ENCODE data around the gene SLPI. TPM values are rescaled to one million over a fixed set of nuclear protein-coding genes. Genes with fewer than 3 reads are reported as not detected.

SLPI gene
- total RNA-seq, 3 donors from 2014 or later (not counting 1 experiment from before 2014, with no cell fraction given) = 0.90 TPM; not detected in 2

GRCh38 chr20:45283551-45284057, 29.2 kb upstream of the SLPI start:
- no peaks in the 10 kb centered on the region for H3K4me1 Mint-ChIP-seq
- peaks cover 25 to 29% of the 10 kb centered on the region in 2 donors for H3K27me3 Mint-ChIP-seq (ENCODE audit: low read depth in 2 of 2)
- H3K36me3 Mint-ChIP-seq = no peaks in the 10 kb centered on the region
- DNase-seq (no peak), ATAC-seq (no peak)
- no peak overlapping the region for H3K27ac ChIP-seq (ENCODE audit: low read length)
- H3K36me3 ChIP-seq (ENCODE audit: control insufficient read depth, insufficient read depth, low read length) = no peaks in the 10 kb centered on the region
- intact Hi-C loops (cut with micrococcal nuclease) = no loop called here
- no peak overlapping the region for H3K4me3 Mint-ChIP-seq
- 57% methylated on average over 4 of the region's 4 CpGs for WGBS (ENCODE audit: insufficient coverage)
- H3K27me3 ChIP-seq (ENCODE audit: control insufficient read depth, insufficient read depth, low read length) = no peaks in the 10 kb centered on the region
- H3K9me3 ChIP-seq (ENCODE audit: control insufficient read depth, insufficient read depth, low read length) = no peaks in the 10 kb centered on the region
- H3K4me1 ChIP-seq (ENCODE audit: control insufficient read depth, insufficient read depth, low read length) = no peaks in the 10 kb centered on the region
- H3K9me3 Mint-ChIP-seq = no peaks in the 10 kb centered on the region
- H3K27ac Mint-ChIP-seq = no peak overlapping the region
- no peak overlapping the region for H3K4me3 ChIP-seq (ENCODE audit: low read length)
- TF ChIP-seq CTCF (IDR thresholded peaks at IDR 0.05) = no peak

- Histone ChIP-seq H3K9me3 (ENCODE audit: control insufficient read depth, insufficient read depth, low read length) (no peaks in the 10 kb centered on the region), H3K4me1 (ENCODE audit: control insufficient read depth, insufficient read depth, low read length) (no peaks in the 10 kb centered on the region), H3K4me3 (ENCODE audit: low read length) (no peak overlapping the region), H3K27me3 (ENCODE audit: control insufficient read depth, insufficient read depth, low read length) (no peaks in the 10 kb centered on the region), H3K27ac (ENCODE audit: low read length) (no peak overlapping the region), H3K36me3 (ENCODE audit: control insufficient read depth, insufficient read depth, low read length) (no peaks in the 10 kb centered on the region)
- Mint-ChIP-seq H3K4me3 (no peak overlapping the region), H3K27me3 (ENCODE audit: low read depth in 2 of 2) (peaks cover 27 to 29% of the 10 kb centered on the region in 2 donors), H3K9me3 (no peaks in the 10 kb centered on the region), H3K27ac (no peak overlapping the region), H3K36me3 (no peaks in the 10 kb centered on the region), H3K4me1 (no peaks in the 10 kb centered on the region)
- intact Hi-C loops (cut with micrococcal nuclease) = no loop called here
- WGBS (ENCODE audit: insufficient coverage) = 85% methylated on average over 5 of the region's 7 CpGs
- no peak for ATAC-seq
- DNase-seq = no peak
- no peak for TF ChIP-seq CTCF (IDR thresholded peaks at IDR 0.05)
Observed at GRCh38 chr20:45282700-45283550, 28.6 kb upstream of the SLPI start.

- no peak for ATAC-seq
- Mint-ChIP-seq H3K36me3 (no peaks in the 10 kb centered on the region), H3K4me1 (no peaks in the 10 kb centered on the region), H3K4me3 (no peak overlapping the region), H3K9me3 (no peaks in the 10 kb centered on the region), H3K27me3 (ENCODE audit: low read depth in 2 of 2) (peaks cover 31 to 52% of the 10 kb centered on the region in 2 donors), H3K27ac (no peak overlapping the region)
- Histone ChIP-seq H3K27me3 (ENCODE audit: control insufficient read depth, insufficient read depth, low read length) (no peaks in the 10 kb centered on the region), H3K9me3 (ENCODE audit: control insufficient read depth, insufficient read depth, low read length) (no peaks in the 10 kb centered on the region), H3K4me1 (ENCODE audit: control insufficient read depth, insufficient read depth, low read length) (no peaks in the 10 kb centered on the region), H3K36me3 (ENCODE audit: control insufficient read depth, insufficient read depth, low read length) (no peaks in the 10 kb centered on the region), H3K27ac (ENCODE audit: low read length) (no peak overlapping the region), H3K4me3 (ENCODE audit: low read length) (no peak overlapping the region)
- TF ChIP-seq CTCF (IDR thresholded peaks at IDR 0.05) = no peak
- intact Hi-C loops (cut with micrococcal nuclease) = no loop called here
- no peak for DNase-seq
- 100% methylated on average over 1 of the region's 1 CpG for WGBS (ENCODE audit: insufficient coverage)
Observed at GRCh38 chr20:45279992-45280391, 25.6 kb upstream of the SLPI start.

Data from natural killer cell (primary cell).